Measurements from ENCODE around the gene SCN9A. TPM values are rescaled to one million over a fixed set of nuclear protein-coding genes. Genes with fewer than 3 reads are reported as not detected.

The SCN9A gene
- total and polyA plus RNA-seq, 9 of the 15 experiments (the other 6 are each of a cell fraction or from before 2014, with no cell fraction given): 1.4 to 22.8 (median 7.1) TPM

- BruUV-seq (replicated peaks): no TSS peak
- CTCF ChIA-PET (ENCODE audit: low intra/inter-chr PET ratio): no interaction called here
- TF ChIP-seq NUFIP1 (IDR thresholded peaks at IDR 0.05; ENCODE audit: partially characterized antibody) (no peak), CBX8 (IDR thresholded peaks at IDR 0.05; ENCODE audit: borderline replicate concordance, extremely low read depth, low read depth, low read length, poor library complexity, severe bottlenecking) (no peak), CLOCK (CRISPR knock-in tag; IDR thresholded peaks at IDR 0.05; ENCODE audit: borderline replicate concordance) (no peak), KAT2B (IDR thresholded peaks at IDR 0.05; ENCODE audit: low read depth, low read length) (no peak), SAFB2 (IDR thresholded peaks at IDR 0.05; ENCODE audit: borderline replicate concordance, low read depth, low read length, severe bottlenecking) (no peak), BRF2 (IDR thresholded peaks at IDR 0.05; ENCODE audit: borderline replicate concordance, insufficient read depth, insufficient read length) (no peak), BRD4 (IDR thresholded peaks at IDR 0.05) (no peak), SPI1 (IDR thresholded peaks at IDR 0.05; ENCODE audit: borderline replicate concordance, low read depth, low read length) (no peak), IRF1 (CRISPR knock-in tag; IDR thresholded peaks at IDR 0.05; ENCODE audit: borderline replicate concordance) (no peak), LCOR (CRISPR knock-in tag; IDR thresholded peaks at IDR 0.05) (no peak), SMC3 (conservative IDR thresholded peaks at IDR 0.05; ENCODE audit: insufficient read depth, low read depth, low read length) (no peak), GTF2E2 (tag; IDR thresholded peaks at IDR 0.05) (no peak), ZNF354B (CRISPR knock-in tag; IDR thresholded peaks at IDR 0.05) (no peak), STAG1 (CRISPR knock-in tag; IDR thresholded peaks at IDR 0.05; ENCODE audit: borderline replicate concordance) (no peak)
- TF ChIP-seq, protein P1, sequence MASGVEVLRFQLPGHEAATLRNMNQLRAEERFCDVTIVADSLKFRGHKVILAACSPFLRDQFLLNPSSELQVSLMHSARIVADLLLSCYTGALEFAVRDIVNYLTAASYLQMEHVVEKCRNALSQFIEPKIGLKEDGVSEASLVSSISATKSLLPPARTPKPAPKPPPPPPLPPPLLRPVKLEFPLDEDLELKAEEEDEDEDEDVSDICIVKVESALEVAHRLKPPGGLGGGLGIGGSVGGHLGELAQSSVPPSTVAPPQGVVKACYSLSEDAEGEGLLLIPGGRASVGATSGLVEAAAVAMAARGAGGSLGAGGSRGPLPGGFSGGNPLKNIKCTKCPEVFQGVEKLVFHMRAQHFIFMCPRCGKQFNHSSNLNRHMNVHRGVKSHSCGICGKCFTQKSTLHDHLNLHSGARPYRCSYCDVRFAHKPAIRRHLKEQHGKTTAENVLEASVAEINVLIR (CRISPR knock-in tag; IDR thresholded peaks at IDR 0.05): no peak
Observed at GRCh38 chr2:166404831-166405568, 29.3 kb upstream of the SCN9A start.

More at GRCh38 chr2:166404831-166405568, 29.3 kb upstream of the SCN9A start:
- no peak overlapping the region for H3K9ac ChIP-seq (ENCODE audit: insufficient read depth in 1 of 2, low read depth in 2 of 2, low read length in 2 of 2)
- no peaks in the 10 kb centered on the region for H3K36me3 ChIP-seq (ENCODE audit: control insufficient read depth, insufficient read depth, low read length)
- H3K27ac ChIP-seq (ENCODE audit: extremely low read depth, low read depth, low read length): no peak overlapping the region
- FAIRE-seq: no peak
- H3K9me3 ChIP-seq (replicated peaks; ENCODE audit: control insufficient read depth, insufficient read depth, low read depth, low read length): no peaks in the 10 kb centered on the region
- WGBS (ENCODE audit: insufficient coverage, low coverage, missing lambda C conversion rate): 12% methylated on average over 2 of the region's 2 CpGs
- no peak for ATAC-seq
- no peak overlapping the region for H3K4me2 ChIP-seq (ENCODE audit: insufficient read depth, low read length)
- in situ Hi-C loops (cut with MboI) (loop anchor here (25.0 kb wide), 1 partner anchor 468 kb away; no protein-coding TSS in a partner anchor), intact Hi-C loops (cut with micrococcal nuclease) (no loop called here)
- no peaks in the 10 kb centered on the region for H4K20me1 ChIP-seq (replicated peaks; ENCODE audit: control insufficient read depth, insufficient read depth, low read length)
- no peaks in the 10 kb centered on the region; a peak in 1 of 5 replicates for H3K4me1 ChIP-seq (replicated peaks in 1 of 2; ENCODE audit: control insufficient read depth in 2 of 2, insufficient read depth in 2 of 2, low read length in 2 of 2)
- no peak for DNase-seq (ENCODE audit: extremely low read depth in 1 of 4, low spot score in 3 of 4)
- H2AFZ ChIP-seq (ENCODE audit: low read depth, low read length): no peak overlapping the region
- POLR2A ChIA-PET: interaction anchor here (0.6 to 0.8 kb wide), 2 partner anchors 10 to 1532 kb away, joined by 3 to 4 read pairs; no protein-coding TSS in a partner anchor
- no peak overlapping the region for H3K4me3 ChIP-seq
- H3K79me2 ChIP-seq (ENCODE audit: control insufficient read depth, insufficient read depth, low read length): no peaks in the 10 kb centered on the region
- no peaks in the 10 kb centered on the region for H3K27me3 ChIP-seq (ENCODE audit: control insufficient read depth in 2 of 2, insufficient read depth in 2 of 2, low read length in 2 of 2)
- H3K9me1 ChIP-seq (ENCODE audit: control insufficient read depth, insufficient read depth, low read length): no peaks in the 10 kb centered on the region
